ENCODE data around the gene NRL. TPM values are rescaled to one million over a fixed set of nuclear protein-coding genes. Genes with fewer than 3 reads are reported as not detected.

The NRL gene
- total and polyA plus RNA-seq, 11 donors, result 1.3 to 3.0 (median 2.1) TPM

- Histone ChIP-seq H3K4me1 (peaks cover 0 to 6% (median 0%) of the 10 kb centered on the region in 12 donors), H3K4me3 (no peak within 1 kb of the TSS), H3K27me3 (peaks cover 0 to 31% (median 5%) of the 10 kb centered on the region in 9 donors), H3K9me3 (no peaks in the 10 kb centered on the region), H3K36me3 (no peaks in the 10 kb centered on the region), H3K27ac (no peak within 1 kb of the TSS)
- DNase-seq (no peak), ATAC-seq (no peak)
- TF ChIP-seq CTCF (IDR thresholded peaks at IDR 0.05), result no peak
- WGBS, 4 donors, result 40 to 53% (median 50%) methylated on average over 15 to 19 of the region's 19 CpGs
- intact Hi-C loops (cut with DNase I), result no loop called here
Measured at GRCh38 chr14:24071144-24071697, 43.5 kb downstream of the NRL start, which contains the start of gene CPNE6. CPNE6 (plus strand) TSS chr14:24071562; CDS start chr14:24072937, 1,375 bp downstream.

- Histone ChIP-seq H3K4me1 (peaks cover 0 to 6% (median 0%) of the 10 kb centered on the region in 12 donors), H3K27ac (no peak overlapping the region), H3K9me3 (no peaks in the 10 kb centered on the region), H3K36me3 (no peaks in the 10 kb centered on the region), H3K4me3 (no peak overlapping the region), H3K27me3 (peaks cover 0 to 31% (median 5%) of the 10 kb centered on the region in 9 donors)
- WGBS, 4 donors, result 78 to 86% (median 82%) methylated on average over 10 of the region's 10 CpGs
- DNase-seq (peak in 1 of 5 donors; percentile 4), ATAC-seq (no peak)
- intact Hi-C loops (cut with DNase I), result no loop called here
- TF ChIP-seq CTCF (IDR thresholded peaks at IDR 0.05), result no peak
- TF ChIP-seq POLR2A (IDR thresholded peaks at IDR 0.05), result no peak
Measured at GRCh38 chr14:24070285-24071143, 44.2 kb downstream of the NRL start.

- no peak overlapping the region for H3K4me3 ChIP-seq
- peaks cover 0 to 30% (median 5%) of the 10 kb centered on the region in 9 donors for H3K27me3 ChIP-seq
- no peak overlapping the region for H3K27ac ChIP-seq
- H3K4me1 ChIP-seq, result peaks cover 0 to 6% (median 0%) of the 10 kb centered on the region in 12 donors
- H3K9me3 ChIP-seq, result no peaks in the 10 kb centered on the region
- TF ChIP-seq POLR2A (IDR thresholded peaks at IDR 0.05) (no peak), CTCF (IDR thresholded peaks at IDR 0.05) (no peak)
- intact Hi-C loops (cut with DNase I), result loop anchor here in 1 of 10 donors (10.0 kb wide), 1 partner anchor 85 kb away; no protein-coding TSS in a partner anchor
- WGBS, 4 donors, result 67 to 74% (median 69%) methylated on average over 5 to 6 of the region's 6 CpGs
- H3K36me3 ChIP-seq, result no peaks in the 10 kb centered on the region
- DNase-seq (peak in 1 of 5 donors; percentile 12), ATAC-seq (no peak)
Measured at GRCh38 chr14:24069411-24069735, 45.4 kb downstream of the NRL start.

DNA sequence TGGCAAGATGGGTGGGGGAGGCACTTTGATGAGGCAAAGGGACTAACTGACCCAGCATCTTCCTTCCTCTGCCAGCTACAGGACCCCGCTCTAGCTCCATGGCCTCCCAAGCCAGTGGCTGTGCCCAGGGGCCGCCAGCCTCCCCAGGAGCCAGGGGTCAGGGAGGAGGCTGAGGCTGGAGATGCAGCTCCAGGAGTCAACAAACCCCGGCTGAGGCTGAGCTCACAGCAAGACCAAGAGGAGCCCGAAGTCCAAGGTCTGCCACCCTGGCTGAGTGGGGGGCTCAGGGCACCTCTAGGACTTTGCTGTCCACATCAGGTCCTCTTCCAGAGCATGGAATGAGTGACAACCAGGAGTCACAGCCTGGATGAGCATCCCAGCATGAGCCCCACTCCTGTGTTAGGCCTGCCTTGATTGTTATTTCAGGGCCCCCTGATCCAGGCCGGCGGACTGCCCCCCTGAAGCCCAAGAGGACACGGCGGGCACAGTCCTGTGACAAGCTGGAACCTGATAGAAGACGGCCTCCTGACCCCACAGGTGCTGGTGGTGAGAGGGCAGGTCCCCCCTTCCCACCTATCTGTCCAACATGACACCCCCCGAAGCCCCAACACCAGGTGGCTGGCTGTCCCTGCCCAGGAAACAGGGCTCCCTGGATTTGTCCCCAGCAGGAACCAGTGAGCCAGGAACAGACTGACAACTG is 45.9 kb downstream of the NRL start:
- Histone ChIP-seq H3K27ac (no peak overlapping the region), H3K36me3 (no peaks in the 10 kb centered on the region), H3K4me3 (no peak overlapping the region), H3K4me1 (peaks cover 0 to 6% (median 0%) of the 10 kb centered on the region in 12 donors), H3K9me3 (no peaks in the 10 kb centered on the region), H3K27me3 (peaks cover 0 to 25% (median 5%) of the 10 kb centered on the region in 9 donors)
- peak in 1 of 5 donors; percentile 15 for DNase-seq
- ATAC-seq, result no peak
- TF ChIP-seq CTCF (IDR thresholded peaks at IDR 0.05) (no peak), POLR2A (IDR thresholded peaks at IDR 0.05) (no peak)
- intact Hi-C loops (cut with DNase I), result loop anchor here in 1 of 10 donors (10.0 kb wide), 1 partner anchor 86 kb away; no protein-coding TSS in a partner anchor
- 76 to 88% (median 85%) methylated on average over 3 to 10 of the region's 10 CpGs for WGBS, 4 donors

All from heart left ventricle (tissue), 16 donors.